Activated CD4-positive, alpha-beta T cell treated with anti-CD3 and anti-CD28 coated beads, Interleukin-2, Interleukin-4, amounts not matched to agents 100 ng/mL and 50 ng/mL, durations not matched to agents 16 hours and 8 hours (primary cell): ENCODE results near the gene TRAPPC3L.

Source experiments
- DNase-seq: peaks from one replicate; pipeline ENCODE4 v3.0.0-alpha.2; 2020; ENCODE audit warnings: low spot score

Gene TRAPPC3L

DNA sequence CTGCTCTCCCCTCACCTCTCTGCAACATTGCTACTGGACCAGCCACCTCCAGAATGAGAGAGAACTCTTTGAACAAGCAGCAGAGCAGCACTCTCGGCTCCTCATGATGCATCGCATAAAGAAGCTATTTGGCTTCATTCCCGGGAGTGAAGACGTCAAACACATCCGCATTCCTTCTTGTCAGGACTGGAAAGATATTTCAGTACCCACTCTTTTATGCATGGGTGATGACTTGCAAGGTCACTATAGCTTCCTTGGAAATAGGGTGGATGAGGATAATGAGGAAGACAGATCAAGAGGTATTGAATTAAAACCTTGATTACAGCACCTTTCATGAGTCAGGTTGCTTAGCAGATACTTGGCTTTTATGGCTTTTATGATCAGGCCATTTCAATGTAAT lies 12.4 kb upstream of the TRAPPC3L start:
- no peak for DNase-seq

DNA sequence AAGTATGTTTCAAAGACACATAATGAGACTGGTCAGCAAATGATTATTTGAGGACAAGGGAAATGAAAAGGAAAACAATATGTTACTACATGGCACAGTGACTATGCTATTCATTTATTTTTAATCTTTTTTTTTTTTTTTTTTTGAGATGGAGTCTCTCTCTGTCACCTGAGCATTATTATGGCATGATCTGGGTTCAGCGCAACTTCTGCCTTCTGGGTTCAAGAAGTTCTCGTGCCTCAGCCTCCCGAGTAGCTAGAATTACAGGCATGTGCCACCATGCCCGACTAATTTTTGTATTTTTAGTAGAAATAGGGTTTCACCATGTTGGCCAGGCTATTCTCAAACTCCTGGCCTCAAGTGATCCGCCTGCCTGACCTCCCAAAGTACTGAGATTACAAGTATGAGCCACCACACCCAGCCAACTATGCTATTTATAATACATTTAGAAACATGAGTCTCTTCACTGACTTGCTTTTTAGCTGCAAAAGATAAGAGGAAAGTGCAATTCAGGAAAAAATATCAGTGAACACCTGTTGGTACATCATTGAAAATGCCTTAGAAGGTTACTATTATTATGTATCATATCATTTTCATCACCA lies 11.4 kb upstream of the TRAPPC3L start:
- no peak for DNase-seq

DNA sequence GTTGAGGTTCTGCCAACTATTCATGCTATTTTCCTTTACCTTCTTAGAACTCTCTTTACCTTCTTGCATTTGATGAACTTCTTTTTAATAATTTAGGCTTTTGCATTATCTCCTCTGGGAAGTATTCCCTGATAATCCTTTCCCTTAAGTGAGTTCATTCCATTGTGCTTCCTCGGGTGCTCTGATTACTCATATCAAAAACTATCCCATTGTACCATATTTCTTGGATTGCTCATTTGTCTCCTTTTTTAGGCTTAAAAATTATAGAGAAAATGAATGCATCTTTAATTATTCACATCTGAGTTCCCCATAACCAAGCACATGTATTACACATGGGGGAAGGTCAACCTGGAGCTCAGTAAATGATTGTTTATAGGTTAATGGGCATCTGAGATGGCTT lies 10.6 kb upstream of the TRAPPC3L start:
- no peak for DNase-seq

DNA sequence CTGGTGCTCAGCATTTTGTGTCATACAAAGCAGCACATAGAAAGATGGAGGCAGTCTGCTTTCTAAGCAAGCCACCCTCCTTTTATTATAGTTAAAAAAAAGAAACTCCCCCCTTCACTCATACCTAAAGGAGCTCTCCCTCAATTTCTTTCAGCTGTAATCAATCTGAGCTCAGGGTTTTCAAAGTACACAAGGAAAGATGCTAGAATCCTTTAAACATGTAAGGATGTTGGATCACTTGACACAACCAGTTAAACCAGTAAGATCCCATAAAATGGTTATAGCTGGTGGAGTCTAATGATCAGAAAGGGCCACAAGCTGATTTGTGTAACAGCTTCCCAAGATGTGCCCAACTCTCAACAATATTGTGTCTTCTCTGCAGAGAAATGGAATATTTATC lies 8.0 kb upstream of the TRAPPC3L start, which contains the start of gene CALHM4:
TSS of gene CALHM4 (plus strand) at position 301 of the 400 bp plus-strand sequence. CDS start at position 344, 43 bp downstream.
- DNase-seq: no peak

DNA sequence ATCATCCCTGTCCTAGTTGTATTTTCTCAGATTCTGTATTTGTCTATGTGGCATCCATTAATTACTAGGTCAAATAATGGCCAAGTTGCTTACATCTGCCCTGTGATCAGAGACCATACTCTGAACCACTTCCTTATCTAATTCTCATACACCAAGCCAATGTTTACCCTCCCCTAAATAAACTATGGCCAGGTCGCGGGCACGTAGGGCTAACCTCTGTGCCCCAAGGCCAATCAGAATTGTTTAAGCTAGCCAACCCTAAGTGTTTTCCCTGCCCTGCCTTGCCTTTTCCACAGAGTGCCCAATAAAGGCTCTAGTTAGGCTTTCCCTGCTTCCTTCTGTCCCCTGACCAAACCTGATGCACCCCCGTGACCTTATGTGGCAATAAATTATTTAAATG lies 5.3 kb upstream of the TRAPPC3L start:
- no peak for DNase-seq

DNA sequence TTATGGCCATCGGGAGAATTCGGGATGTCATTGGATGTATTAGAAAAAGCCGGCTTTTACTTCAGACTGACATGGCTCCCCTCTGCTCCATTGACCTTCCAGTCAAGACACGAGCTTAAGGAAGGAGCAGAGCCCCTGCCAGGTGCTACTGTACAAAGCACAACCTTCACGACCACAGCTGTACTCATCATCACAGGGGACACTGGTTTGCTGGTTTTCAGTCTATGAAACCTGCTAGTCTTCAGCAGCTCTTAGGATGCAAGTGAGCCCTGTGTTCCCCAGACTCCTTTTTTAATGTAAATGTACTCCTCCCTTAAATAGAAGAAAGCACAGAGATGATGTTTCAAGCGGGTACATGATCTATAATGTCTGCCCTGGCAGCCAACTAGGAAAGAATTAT lies 1.9 kb upstream of the TRAPPC3L start:
- DNase-seq: no peak

DNA sequence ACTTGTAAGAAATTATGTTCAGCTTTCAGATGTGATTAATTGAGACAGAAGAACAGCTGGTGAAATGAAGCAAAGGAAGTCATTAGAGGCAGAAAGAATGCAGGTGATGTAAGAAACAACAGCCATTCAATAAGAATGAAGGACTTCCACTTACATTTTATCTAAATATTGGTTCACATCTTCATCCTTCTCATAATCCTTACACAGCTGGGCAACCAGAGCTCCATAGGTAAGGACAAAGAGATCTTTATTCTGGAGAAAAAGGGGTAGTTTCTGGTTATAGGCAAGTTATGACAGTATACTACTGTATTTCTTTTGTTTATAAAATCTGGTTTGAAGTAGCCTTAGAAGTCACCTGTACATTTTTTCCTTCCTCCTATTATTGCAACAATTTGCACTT lies 2.3 kb downstream of the TRAPPC3L start:
- no peak for DNase-seq

DNA sequence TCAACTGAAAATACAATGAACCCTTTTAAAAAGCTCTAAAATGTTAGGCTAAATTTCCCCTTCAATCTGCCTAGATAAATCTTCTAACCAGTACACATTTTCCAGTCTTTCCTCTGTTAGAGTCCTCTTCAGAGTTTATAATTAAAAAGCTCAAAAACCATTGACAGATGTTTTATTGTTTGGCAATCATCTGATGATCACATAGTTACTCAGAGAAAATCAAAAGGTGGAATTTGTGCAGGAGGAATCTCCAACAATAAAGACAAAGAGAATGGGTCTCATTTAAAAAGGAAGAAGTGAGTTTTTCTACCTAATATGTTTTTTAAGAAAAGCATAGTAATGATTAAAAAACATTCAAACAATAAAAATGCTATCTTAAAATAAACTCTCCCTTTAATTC lies 3.1 kb downstream of the TRAPPC3L start:
- no peak for DNase-seq

DNA sequence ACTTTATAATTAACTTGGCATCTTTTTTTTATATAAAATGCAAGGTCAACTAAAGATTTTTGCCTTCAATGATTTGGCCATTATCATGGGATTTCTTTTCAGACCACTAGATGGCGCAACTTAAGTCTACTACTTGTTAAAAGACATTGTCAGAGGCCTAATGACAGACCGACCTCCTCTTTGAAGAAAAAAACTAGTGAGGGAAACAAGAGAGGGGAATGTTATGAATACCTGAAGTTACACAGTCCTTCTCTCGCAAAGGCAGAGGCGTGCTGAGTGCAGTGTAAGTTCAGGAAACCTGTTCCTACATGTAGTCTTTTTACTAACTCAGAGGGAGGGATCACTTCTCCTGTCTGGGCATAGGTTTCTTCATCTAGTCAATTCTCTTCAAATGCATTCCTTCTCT lies 9.3 kb downstream of the TRAPPC3L start:
- peak; percentile 62 for DNase-seq

DNA sequence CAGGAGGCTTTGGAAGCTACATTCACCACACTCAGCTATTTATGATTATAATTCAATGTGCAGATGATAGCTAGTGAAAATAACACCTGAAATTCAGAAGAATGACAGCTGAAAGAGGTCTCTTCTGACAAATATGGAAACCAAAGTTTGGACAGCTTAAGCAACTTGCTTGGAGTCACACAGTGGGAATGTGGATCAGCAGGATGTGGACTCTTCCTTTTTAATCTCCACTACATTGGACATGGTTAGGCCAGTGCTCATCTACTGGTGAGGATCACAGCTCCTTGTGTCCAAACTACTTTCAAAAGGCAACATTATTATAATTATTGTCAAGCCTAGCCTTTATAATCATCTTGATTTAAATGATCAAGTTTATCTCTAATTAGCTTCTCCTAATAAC lies 10.4 kb downstream of the TRAPPC3L start:
- no peak for DNase-seq

DNA sequence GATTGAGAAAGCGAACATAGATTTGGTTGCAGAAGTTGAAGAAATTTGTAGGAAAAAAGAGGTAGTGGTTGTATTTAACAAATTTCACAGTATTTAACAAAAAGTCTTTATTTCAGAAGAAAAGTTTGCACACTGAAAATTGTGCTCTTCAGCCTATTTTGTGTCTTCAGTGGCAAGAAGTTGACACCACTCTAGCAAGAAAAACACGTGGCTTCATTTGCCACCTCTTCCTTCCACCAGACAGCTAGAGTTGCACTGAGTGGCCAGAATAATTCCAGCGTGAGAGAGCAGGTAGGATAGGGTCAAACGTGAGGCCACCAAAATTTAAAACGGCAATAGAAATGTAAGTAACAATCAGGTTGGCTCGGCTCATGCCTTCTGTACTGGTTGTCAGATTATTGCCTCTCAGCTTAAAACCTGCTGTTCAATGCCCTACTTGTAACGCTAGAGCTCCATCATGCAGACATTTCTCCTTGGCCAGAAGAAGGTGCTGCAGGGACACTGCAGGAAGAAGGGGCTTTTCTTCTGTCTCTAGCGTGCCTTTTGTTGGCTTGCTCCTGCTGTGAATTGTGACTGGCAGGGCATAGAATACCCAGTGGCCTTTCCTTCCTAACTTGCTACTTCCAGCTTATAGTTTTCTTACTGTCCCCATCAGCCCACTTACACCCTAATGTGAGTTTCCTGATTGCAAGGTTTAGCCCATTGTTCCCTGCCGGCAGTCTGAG lies 12.1 kb downstream of the TRAPPC3L start:
- no peak for DNase-seq

DNA sequence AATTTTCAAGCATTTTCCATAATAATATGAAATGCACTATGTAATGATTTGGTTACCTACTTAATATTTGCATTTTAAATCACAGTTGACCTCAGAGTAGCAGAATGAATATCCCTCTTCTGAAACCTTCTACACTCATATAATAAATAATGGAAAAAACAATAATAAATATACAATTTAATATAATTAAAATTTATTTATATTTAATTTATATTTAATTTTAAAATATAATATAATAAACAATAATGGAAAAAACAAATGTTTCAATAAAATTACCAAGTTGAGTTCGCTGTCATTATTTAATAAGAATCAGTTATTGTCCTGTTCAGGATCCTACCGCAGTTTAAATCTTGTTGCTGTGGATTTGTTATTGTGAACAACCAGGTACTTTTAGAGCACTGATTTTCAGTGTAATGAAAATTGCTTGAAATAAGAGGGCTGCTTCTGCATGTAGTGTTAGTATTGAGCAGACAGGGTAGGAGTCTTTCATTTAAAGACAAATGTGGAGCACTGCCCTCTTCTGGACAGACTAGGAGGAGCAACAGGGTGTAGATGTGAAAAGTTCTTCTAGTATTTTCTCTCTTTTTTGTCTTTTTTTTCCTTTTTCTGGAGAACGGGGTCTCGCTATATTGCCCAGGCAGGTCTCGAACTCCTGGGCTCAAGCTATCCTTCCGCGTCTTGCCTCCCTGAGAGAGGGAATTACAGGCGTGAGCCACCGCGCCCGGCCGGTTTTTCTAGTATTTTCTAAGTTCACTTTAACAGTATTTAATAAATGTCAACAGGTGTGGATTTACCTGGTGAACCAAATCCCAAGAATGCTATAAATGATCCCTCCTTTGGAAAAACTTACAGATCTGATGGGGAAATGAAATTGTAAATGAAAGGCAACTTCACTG lies 13.6 kb downstream of the TRAPPC3L start:
- peak; percentile 62 for DNase-seq

DNA sequence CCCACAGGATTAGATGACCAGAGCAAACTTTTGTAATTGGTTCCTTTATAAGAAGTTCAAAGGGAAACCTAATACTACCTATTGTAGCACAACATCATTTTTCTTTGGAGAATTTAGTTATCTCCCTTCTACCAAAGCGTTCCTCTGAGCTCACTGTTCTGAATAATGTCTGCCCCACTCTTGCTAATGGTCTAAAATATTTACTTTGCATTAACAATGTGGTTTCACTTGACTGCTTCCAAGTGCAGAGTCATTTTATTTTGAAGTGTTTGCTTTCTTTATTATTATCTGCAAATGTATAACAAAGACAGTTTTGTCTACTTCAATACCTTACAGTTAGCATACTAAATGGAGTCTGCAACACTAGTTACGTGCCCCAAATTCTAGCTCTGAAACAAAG lies 15.0 kb downstream of the TRAPPC3L start:
- DNase-seq: no peak

DNA sequence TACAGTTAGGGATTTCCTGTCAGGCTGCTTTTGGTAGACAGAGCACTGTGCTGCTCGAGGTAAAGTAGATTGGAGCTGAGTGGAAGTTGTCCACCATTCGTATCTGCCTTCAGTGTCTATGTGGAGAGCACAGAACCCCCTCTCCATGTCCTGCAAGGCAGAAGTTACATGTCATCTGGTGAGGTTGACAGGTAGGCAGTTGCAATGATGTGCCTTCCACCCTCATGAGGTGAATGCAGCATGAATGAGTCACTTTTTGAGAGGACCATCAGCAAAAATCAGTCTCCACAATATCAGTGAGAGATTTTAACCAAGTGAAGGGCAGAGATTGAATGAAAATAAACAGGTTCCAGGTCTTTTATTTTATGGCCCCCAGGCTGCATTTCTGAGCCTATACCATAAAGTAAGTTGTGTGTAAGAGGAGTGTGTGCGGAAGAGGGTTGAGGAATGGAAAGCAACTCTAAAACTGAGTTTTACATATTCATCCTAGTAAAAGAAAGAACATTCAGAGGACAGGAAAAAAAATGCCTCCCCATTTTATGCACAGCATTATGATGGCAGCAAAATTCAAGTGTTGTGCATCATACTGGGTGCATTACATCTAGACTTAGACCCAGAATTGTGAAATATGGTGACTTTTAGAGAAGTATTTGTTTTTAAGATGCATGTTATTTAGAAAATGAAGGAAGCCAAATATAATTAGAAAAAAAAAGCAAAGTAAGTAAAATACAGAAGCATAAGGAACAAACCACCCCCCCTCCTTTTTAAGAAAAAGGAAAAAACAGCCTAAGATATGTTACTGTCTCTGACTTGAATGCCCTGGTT lies 15.8 kb downstream of the TRAPPC3L start:
- no peak for DNase-seq

DNA sequence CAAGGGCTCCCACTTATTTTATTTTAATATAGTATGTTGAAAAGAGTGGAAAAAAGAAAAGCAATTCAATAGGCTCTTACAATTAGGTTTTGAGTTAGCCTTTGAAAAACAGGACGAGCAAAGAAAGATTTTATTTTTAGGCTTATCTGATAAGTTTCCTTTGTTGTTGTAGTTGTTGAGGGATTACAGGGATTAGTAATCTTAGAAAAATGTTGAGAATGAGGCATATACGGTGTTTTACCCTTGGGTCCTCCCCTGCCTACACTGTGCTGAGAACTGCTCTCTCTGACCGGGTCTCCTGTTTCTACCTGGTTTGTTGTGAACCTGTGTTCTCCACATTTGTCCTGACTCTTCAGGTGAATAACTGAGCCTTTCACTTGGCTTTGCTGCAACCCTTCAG lies 16.7 kb downstream of the TRAPPC3L start:
- DNase-seq: no peak

DNA sequence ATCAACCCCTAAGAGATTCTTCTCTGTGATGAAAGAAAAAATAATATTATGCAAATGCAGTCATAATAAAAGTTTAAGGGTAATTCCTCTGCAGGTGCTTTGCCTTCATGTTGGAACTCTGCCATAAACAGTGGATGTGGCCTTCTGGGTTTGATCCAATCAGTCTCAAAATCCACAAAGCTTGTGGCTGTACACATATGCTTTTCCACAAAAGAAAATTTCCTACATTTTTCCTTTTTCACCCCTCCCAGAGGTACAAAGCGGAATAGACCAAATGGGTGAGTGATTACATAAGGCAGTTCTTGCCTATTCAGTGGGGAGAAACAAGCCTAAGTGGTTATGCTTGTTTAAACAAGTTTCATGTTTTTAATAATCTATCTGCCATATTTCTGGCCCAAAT lies 17.4 kb downstream of the TRAPPC3L start:
- DNase-seq: no peak

DNA sequence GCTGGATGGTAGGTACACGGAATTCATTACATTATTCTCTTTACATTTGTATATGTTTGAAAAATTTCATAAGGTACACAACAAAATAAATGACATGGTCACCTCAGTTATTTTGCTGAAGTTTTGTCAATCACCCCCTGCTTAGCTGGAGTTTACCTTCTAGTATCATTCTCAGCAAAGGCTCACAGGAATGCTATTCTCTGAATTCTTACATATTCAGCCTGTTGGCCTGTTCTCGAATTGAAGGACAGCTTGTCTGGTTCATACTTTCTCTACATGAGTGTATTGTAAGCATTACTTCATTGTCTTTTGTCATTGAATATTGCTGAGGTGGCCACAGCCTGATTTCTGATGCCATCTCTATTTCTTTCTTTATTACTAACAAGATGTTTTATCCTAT lies 21.2 kb downstream of the TRAPPC3L start:
- DNase-seq: no peak

DNA sequence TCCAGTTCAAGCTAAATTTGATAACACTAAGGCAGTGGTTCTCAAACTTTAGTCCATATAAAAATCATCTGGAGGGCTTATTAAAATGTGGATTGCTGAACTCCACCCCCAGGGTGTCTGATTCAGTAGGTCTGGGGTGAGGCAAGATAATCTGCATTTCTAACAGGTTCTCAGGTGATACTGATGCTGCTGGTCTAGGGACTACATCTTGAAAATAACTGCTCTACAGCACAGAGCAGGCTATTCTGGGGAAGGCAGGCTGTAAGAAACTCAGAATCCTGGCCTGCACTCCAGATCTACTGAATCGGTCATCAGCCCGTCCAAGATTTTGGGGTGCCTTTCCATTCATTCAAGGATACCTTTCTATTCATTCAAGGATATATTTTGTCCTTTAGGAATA lies 22.6 kb downstream of the TRAPPC3L start:
- no peak for DNase-seq

DNA sequence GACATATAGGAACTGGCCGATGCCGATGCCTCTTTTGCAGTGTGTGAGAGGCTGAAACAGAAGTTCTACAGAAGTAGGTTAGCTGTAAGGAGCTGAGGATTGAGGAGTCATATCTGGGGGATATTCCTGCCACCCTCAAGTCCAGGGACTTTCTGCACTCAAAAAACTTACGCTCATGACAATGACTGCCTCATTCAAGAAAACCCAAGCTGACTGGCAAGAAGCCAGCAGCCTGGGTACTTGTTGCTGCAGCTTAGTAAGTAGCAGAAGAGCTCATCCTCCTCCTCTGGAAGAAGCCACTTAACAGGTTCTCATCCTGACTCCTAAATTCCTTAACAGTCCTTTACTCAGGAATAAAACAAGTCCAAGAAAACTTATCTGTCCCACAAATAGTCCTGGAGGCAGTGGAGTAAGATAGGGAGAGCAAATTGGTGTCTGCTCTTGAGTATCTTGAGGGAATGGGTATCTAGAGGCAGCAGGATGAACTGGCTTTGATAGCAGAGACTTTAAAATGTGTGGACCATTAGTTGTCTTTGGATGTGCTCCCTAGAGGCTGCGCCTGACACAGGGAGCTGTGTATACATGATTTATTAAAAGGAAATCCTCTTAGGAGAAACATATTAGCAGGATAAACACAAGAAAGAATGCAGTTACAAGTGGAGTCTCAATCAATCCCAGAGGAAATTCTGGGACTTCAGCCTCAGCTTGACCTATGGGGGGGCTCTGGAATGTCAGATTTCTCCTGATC lies 26.7 kb downstream of the TRAPPC3L start:
- DNase-seq: no peak

DNA sequence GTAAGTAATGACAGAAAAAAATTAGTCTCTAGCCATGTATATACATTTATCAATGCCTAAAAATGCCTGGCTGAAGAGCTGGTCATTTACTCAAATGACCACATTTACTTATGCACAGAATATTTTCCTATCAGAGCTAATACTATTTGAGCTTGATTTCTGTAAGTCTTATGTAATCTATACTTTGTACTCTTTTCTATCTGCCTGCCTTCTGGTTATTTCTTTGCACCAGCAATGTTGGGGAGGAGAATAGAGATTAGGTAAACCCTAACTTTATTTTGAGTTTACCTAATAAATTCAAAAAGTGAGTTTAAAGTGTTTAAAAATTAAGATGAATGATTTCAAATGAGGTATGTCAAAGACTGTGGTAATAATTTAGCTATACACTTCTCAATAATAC lies 30.3 kb downstream of the TRAPPC3L start:
- DNase-seq: no peak

DNA sequence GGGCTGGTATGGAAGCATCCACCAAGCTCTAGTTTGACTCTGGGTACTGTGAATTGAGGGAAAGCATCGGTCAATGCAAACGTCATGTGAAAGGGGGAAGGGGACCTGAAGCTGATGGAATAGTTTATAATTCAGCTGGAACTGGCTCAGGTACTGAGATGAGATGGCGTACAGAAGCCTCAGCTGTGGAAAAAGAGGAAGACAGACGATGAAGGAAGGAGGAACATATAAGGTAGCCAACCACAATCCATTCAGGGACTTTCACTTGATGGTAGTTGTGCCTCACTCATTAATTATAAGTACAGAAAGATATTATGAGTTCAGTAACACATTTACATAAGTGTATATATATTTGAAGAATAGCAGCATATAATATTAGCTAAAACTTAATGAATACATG lies 31.4 kb downstream of the TRAPPC3L start:
- DNase-seq: no peak
